ENCODE data around the gene HEXIM2. TPM values are rescaled to one million over a fixed set of nuclear protein-coding genes. Genes with fewer than 3 reads are reported as not detected.
A peak's percentile ranks its signal among the peaks of the same experiment; 100 is the strongest.
"Not testable (repeated sequence)": the region's sequence is repeated elsewhere in the genome, so short reads cannot be mapped to it uniquely, and the experiment has no call there.

HEXIM2 gene
- total RNA-seq, 1 donor = 10.9 TPM

- Histone ChIP-seq H3K4me3 (ENCODE audit: insufficient read depth, low read length) (no peak overlapping the region), H4K20me1 (ENCODE audit: insufficient read depth, low read length) (no peaks in the 10 kb centered on the region), H3K9me3 (ENCODE audit: low read depth, low read length) (no peaks in the 10 kb centered on the region), H3K27ac (ENCODE audit: low read depth, low read length) (no peak overlapping the region), H3K27me3 (ENCODE audit: insufficient read depth, low read length) (no peaks in the 10 kb centered on the region), H3K79me2 (ENCODE audit: insufficient read depth, low read length) (peaks cover 13% of the 10 kb centered on the region), H3K4me1 (ENCODE audit: insufficient read depth, low read length) (peaks cover 13% of the 10 kb centered on the region), H3K36me3 (ENCODE audit: insufficient read depth, low read length) (no peaks in the 10 kb centered on the region), H3K4me2 (ENCODE audit: insufficient read depth, low read length) (no peak overlapping the region), H2AFZ (ENCODE audit: low read length) (no peak overlapping the region)
- no peak for TF ChIP-seq CTCF (IDR thresholded peaks at IDR 0.05; ENCODE audit: extremely low read depth, low read depth, low read length)
- DNase-seq (ENCODE audit: insufficient read length, low spot score, missing footprints) = peak; percentile 75
Measured at GRCh38 chr17:45120558-45120957, 41.1 kb upstream of the HEXIM2 start.

GRCh38 chr17:45121055-45121454 is 40.6 kb upstream of the HEXIM2 start:
- H4K20me1 ChIP-seq (ENCODE audit: insufficient read depth, low read length) = no peaks in the 10 kb centered on the region
- H3K27me3 ChIP-seq (ENCODE audit: insufficient read depth, low read length) = no peaks in the 10 kb centered on the region
- peaks cover 13% of the 10 kb centered on the region for H3K4me1 ChIP-seq (ENCODE audit: insufficient read depth, low read length)
- H2AFZ ChIP-seq (ENCODE audit: low read length) = no peak overlapping the region
- H3K4me2 ChIP-seq (ENCODE audit: insufficient read depth, low read length) = no peak overlapping the region
- H3K9me3 ChIP-seq (ENCODE audit: low read depth, low read length) = no peaks in the 10 kb centered on the region
- H3K27ac ChIP-seq (ENCODE audit: low read depth, low read length) = no peak overlapping the region
- peaks cover 13% of the 10 kb centered on the region for H3K79me2 ChIP-seq (ENCODE audit: insufficient read depth, low read length)
- no peak for DNase-seq (ENCODE audit: insufficient read length, low spot score, missing footprints)
- no peak overlapping the region for H3K4me3 ChIP-seq (ENCODE audit: insufficient read depth, low read length)
- no peaks in the 10 kb centered on the region for H3K36me3 ChIP-seq (ENCODE audit: insufficient read depth, low read length)
- TF ChIP-seq CTCF (IDR thresholded peaks at IDR 0.05; ENCODE audit: extremely low read depth, low read depth, low read length) = no peak

- TF ChIP-seq CTCF (IDR thresholded peaks at IDR 0.05; ENCODE audit: extremely low read depth, low read depth, low read length) = no peak
- H3K27me3 ChIP-seq (ENCODE audit: insufficient read depth, low read length) = no peaks in the 10 kb centered on the region
- H3K4me2 ChIP-seq (ENCODE audit: insufficient read depth, low read length) = no peak overlapping the region
Measured at GRCh38 chr17:45123076-45123770, 38.5 kb upstream of the HEXIM2 start.

GRCh38 chr17:45123930-45124796 is 37.5 kb upstream of the HEXIM2 start:
- Histone ChIP-seq H3K4me3 (ENCODE audit: insufficient read depth, low read length) (peak overlapping the region; percentile 14), H3K27me3 (ENCODE audit: insufficient read depth, low read length) (no peaks in the 10 kb centered on the region), H3K27ac (ENCODE audit: low read depth, low read length) (peak overlapping the region; percentile 70), H3K9me3 (ENCODE audit: low read depth, low read length) (no peaks in the 10 kb centered on the region), H4K20me1 (ENCODE audit: insufficient read depth, low read length) (no peaks in the 10 kb centered on the region), H2AFZ (ENCODE audit: low read length) (peak overlapping the region; percentile 78), H3K36me3 (ENCODE audit: insufficient read depth, low read length) (no peaks in the 10 kb centered on the region), H3K79me2 (ENCODE audit: insufficient read depth, low read length) (peaks cover 25% of the 10 kb centered on the region), H3K4me1 (ENCODE audit: insufficient read depth, low read length) (peaks cover 24% of the 10 kb centered on the region), H3K4me2 (ENCODE audit: insufficient read depth, low read length) (peak overlapping the region; percentile 34)
- no peak for TF ChIP-seq CTCF (IDR thresholded peaks at IDR 0.05; ENCODE audit: extremely low read depth, low read depth, low read length)
- peak; percentile 100 for DNase-seq (ENCODE audit: insufficient read length, low spot score, missing footprints)

More at GRCh38 chr17:45123076-45123770, 38.5 kb upstream of the HEXIM2 start:
- peak; percentile 76 for DNase-seq (ENCODE audit: insufficient read length, low spot score, missing footprints)
- peaks cover 23% of the 10 kb centered on the region for H3K79me2 ChIP-seq (ENCODE audit: insufficient read depth, low read length)
- H3K27ac ChIP-seq (ENCODE audit: low read depth, low read length) = peak overlapping the region; percentile 70
- H2AFZ ChIP-seq (ENCODE audit: low read length) = no peak overlapping the region
- no peaks in the 10 kb centered on the region for H3K9me3 ChIP-seq (ENCODE audit: low read depth, low read length)
- no peaks in the 10 kb centered on the region for H3K36me3 ChIP-seq (ENCODE audit: insufficient read depth, low read length)
- no peak overlapping the region for H3K4me3 ChIP-seq (ENCODE audit: insufficient read depth, low read length)
- H4K20me1 ChIP-seq (ENCODE audit: insufficient read depth, low read length) = no peaks in the 10 kb centered on the region
- peaks cover 21% of the 10 kb centered on the region for H3K4me1 ChIP-seq (ENCODE audit: insufficient read depth, low read length)

- H3K36me3 ChIP-seq (ENCODE audit: insufficient read depth, low read length); H3K4me2 ChIP-seq (ENCODE audit: insufficient read depth, low read length); DNase-seq (ENCODE audit: insufficient read length, low spot score, missing footprints); H3K4me3 ChIP-seq (ENCODE audit: insufficient read depth, low read length); H3K27me3 ChIP-seq (ENCODE audit: insufficient read depth, low read length); H4K20me1 ChIP-seq (ENCODE audit: insufficient read depth, low read length); H3K9me3 ChIP-seq (ENCODE audit: low read depth, low read length): not testable (repeated sequence)
- Histone ChIP-seq H2AFZ (ENCODE audit: low read length) (peak overlapping the region; percentile 78), H3K79me2 (ENCODE audit: insufficient read depth, low read length) (peaks cover 25% of the 10 kb centered on the region), H3K4me1 (ENCODE audit: insufficient read depth, low read length) (peaks cover 24% of the 10 kb centered on the region), H3K27ac (ENCODE audit: low read depth, low read length) (peak overlapping the region; percentile 70)
Measured at GRCh38 chr17:45124797-45125122, 36.9 kb upstream of the HEXIM2 start.
